Ascending aorta (tissue), 2 donors: ENCODE results near the gene TAOK2. TPM values are rescaled to one million over a fixed set of nuclear protein-coding genes. Genes with fewer than 3 reads are reported as not detected.

Experiments used
- DNase-seq, 2 donors: peaks; one replicate each; pipeline ENCODE4 v3.0.0-alpha.2; 2019; ENCODE audit warnings: low spot score in 2 of 2
- H3K27ac ChIP-seq, 2 donors: fragments of 200-600 bp; sonication (generic); one replicate each; pipeline ENCODE4 v1.5.1; 2016 to 2017; ENCODE audit warnings: mild to moderate bottlenecking in 1 of 2
- H3K27me3 ChIP-seq: fragments of 200-600 bp; sonication (generic); one replicate; pipeline ENCODE4 v1.5.1; 2017
- H3K36me3 ChIP-seq, 2 donors: fragments of 200-600 bp; sonication (generic); one replicate each; pipeline ENCODE4 v1.5.1; 2016
- H3K4me1 ChIP-seq, 2 donors: fragments of 200-600 bp; sonication (generic); one replicate each; pipeline ENCODE4 v1.5.1; 2016 to 2017; ENCODE audit warnings: mild to moderate bottlenecking in 1 of 2
- H3K4me3 ChIP-seq, 2 donors: fragments of 200-600 bp; sonication (generic); one replicate each; pipeline ENCODE4 v1.5.1; 2016 to 2017; ENCODE audit warnings: mild to moderate bottlenecking in 1 of 2
- H3K9me3 ChIP-seq, 2 donors: fragments of 200-600 bp; sonication (generic); one replicate each; pipeline ENCODE4 v1.5.1; 2016
- CTCF ChIP-seq, 3 experiments: fragments of 200-600 bp in 2 of 3; fragments of 450-650 bp in 1 of 3; sonication (generic) in 2 of 3; IDR thresholded peaks; one replicate each; pipeline ENCODE4 v1.5.1; 2016 to 2019; ENCODE audit warnings: antibody characterized with exemption in 3 of 3, mild to moderate bottlenecking in 1 of 3, moderate library complexity in 1 of 3
- intact Hi-C: fragments of 100-400 bp; cut with DNase I; formaldehyde crosslinking; loops from one replicate; pipeline ENCODE4 v1.15.1; 2023
- total RNA-seq: library from RNA; depleted of rRNA; stranded (reverse); fragments of >200 nt; gene quantifications from one replicate; pipeline ENCODE4 v1.1.0, GENCODE V29; 2016

TAOK2 gene
- total RNA-seq, 1 donor from 2014 or later = 101 TPM

DNA sequence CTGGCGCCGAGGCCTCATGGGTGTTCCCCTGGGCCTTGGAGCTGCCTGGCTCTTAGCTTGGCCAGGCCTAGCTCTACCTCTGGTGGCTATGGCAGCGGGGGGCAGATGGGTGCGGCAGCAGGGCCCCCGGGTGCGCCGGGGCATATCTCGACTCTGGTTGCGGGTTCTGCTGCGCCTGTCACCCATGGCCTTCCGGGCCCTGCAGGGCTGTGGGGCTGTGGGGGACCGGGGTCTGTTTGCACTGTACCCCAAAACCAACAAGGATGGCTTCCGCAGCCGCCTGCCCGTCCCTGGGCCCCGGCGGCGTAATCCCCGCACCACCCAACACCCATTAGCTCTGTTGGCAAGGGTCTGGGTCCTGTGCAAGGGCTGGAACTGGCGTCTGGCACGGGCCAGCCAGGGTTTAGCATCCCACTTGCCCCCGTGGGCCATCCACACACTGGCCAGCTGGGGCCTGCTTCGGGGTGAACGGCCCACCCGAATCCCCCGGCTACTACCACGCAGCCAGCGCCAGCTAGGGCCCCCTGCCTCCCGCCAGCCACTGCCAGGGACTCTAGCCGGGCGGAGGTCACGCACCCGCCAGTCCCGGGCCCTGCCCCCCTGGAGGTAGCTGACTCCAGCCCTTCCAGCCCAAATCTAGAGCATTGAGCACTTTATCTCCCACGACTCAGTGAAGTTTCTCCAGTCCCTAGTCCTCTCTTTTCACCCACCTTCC, 13.9 kb downstream of the TAOK2 start:
- intact Hi-C loops = no loop called here
- no peak overlapping the region for H3K27ac ChIP-seq
- no peaks in the 10 kb centered on the region for H3K4me1 ChIP-seq
- H3K9me3 ChIP-seq = no peaks in the 10 kb centered on the region
- DNase-seq = no peak
- peaks cover 84 to 100% of the 10 kb centered on the region in 2 donors for H3K36me3 ChIP-seq
- H3K27me3 ChIP-seq = no peaks in the 10 kb centered on the region
- no peak overlapping the region for H3K4me3 ChIP-seq
- no peak for TF ChIP-seq CTCF (IDR thresholded peaks at IDR 0.05)

GRCh38 chr16:29988346-29989075, 14.8 kb downstream of the TAOK2 start:
- H3K4me1 ChIP-seq = no peaks in the 10 kb centered on the region
- H3K4me3 ChIP-seq = no peak overlapping the region
- peaks cover 82 to 100% of the 10 kb centered on the region in 2 donors for H3K36me3 ChIP-seq
- DNase-seq = no peak
- H3K9me3 ChIP-seq = no peaks in the 10 kb centered on the region
- TF ChIP-seq CTCF (IDR thresholded peaks at IDR 0.05) = no peak
- intact Hi-C loops = no loop called here
- H3K27me3 ChIP-seq = no peaks in the 10 kb centered on the region
- no peak overlapping the region for H3K27ac ChIP-seq

DNA sequence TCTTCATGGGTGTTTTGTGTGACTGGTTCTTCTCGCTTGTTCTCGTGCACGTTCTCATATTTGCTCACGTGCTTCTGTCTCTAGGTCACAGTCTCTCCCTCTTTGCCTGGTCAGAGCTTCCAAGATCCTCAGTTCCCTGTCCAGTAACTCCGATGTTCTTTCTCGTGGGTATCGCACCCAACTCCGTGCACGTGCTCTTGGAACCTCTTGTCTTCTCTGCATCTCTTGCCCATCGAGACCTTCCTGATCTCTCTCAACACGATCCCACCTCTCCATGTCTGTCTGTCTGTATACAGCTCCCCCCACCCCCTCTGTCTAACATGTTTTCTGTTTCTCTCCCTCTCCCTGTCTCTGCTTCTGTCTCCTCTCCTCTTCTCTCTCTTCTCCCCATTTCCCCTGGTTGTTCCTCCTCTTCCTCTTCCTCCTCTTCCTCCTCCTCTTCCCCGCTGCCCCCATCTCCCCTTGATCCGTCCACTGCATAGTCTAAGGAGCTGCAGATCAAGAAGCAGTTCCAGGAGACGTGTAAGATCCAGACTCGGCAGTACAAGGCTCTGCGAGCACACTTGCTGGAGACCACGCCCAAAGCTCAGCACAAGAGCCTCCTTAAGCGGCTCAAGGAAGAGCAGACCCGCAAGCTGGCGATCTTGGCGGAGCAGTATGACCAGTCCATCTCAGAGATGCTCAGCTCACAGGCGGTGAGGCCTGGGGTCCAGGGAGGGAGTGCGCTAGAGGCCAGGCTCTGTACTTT, 15.6 kb downstream of the TAOK2 start:
- H3K4me1 ChIP-seq = no peaks in the 10 kb centered on the region
- H3K4me3 ChIP-seq = no peak overlapping the region
- intact Hi-C loops = no loop called here
- TF ChIP-seq CTCF (IDR thresholded peaks at IDR 0.05) = no peak
- no peaks in the 10 kb centered on the region for H3K27me3 ChIP-seq
- no peaks in the 10 kb centered on the region for H3K9me3 ChIP-seq
- peaks cover 74 to 95% of the 10 kb centered on the region in 2 donors for H3K36me3 ChIP-seq
- no peak for DNase-seq
- no peak overlapping the region for H3K27ac ChIP-seq

- intact Hi-C loops = no loop called here
- H3K4me3 ChIP-seq = no peak overlapping the region
- TF ChIP-seq CTCF (IDR thresholded peaks at IDR 0.05) = no peak
- H3K27ac ChIP-seq = no peak overlapping the region
- DNase-seq = no peak
- H3K36me3 ChIP-seq = peaks cover 70 to 87% of the 10 kb centered on the region in 2 donors
- peaks cover 0 to 7% of the 10 kb centered on the region in 2 donors for H3K4me1 ChIP-seq
- no peaks in the 10 kb centered on the region for H3K27me3 ChIP-seq
- H3K9me3 ChIP-seq = no peaks in the 10 kb centered on the region
Measured at GRCh38 chr16:29990034-29990433, 16.4 kb downstream of the TAOK2 start.

- no peak for DNase-seq
- Histone ChIP-seq H3K9me3 (no peaks in the 10 kb centered on the region), H3K4me1 (peaks cover 0 to 8% of the 10 kb centered on the region in 2 donors), H3K27me3 (no peaks in the 10 kb centered on the region), H3K27ac (no peak overlapping the region), H3K36me3 (peaks cover 60 to 78% of the 10 kb centered on the region in 2 donors), H3K4me3 (no peak overlapping the region)
- intact Hi-C loops = no loop called here
- TF ChIP-seq CTCF (IDR thresholded peaks at IDR 0.05) = no peak
Measured at GRCh38 chr16:29990883-29991570, 17.4 kb downstream of the TAOK2 start.
